ENCODE data around the gene ENOSF1.
"Not testable (repeated sequence)": the region's sequence is repeated elsewhere in the genome, so short reads cannot be mapped to it uniquely, and the experiment has no call there.

The ENOSF1 gene
- total RNA-seq: 33.0 to 52.7 (median 45.2) reads per million in 3 donors

- Histone ChIP-seq H3K36me3 (ENCODE audit: control insufficient read depth, insufficient read depth, low read length) (peaks cover 11% of the 10 kb centered on the region), H3K27me3 (replicated peaks; ENCODE audit: control insufficient read depth, insufficient read depth, low read length, poor library complexity, severe bottlenecking) (no peaks in the 10 kb centered on the region), H3K4me1 (ENCODE audit: control insufficient read depth, insufficient read depth, low read length, poor library complexity, severe bottlenecking) (peaks cover 5% of the 10 kb centered on the region), H3K4me3 (ENCODE audit: insufficient read depth, low read depth, low read length, poor library complexity, severe bottlenecking) (peak within 1 kb of the TSS; percentile 73), H3K27ac (ENCODE audit: insufficient read depth, low read length, poor library complexity, severe bottlenecking) (peak within 1 kb of the TSS; percentile 73), H3K9me3 (ENCODE audit: control insufficient read depth, low read length) (no peaks in the 10 kb centered on the region)
- peak; percentile 50 to 70 (median 59) for DNase-seq
These were observed at the start of gene ENOSF1 for GRCh38 chr18:712401-713134. Gene ENOSF1, minus strand, starts transcription at chr18:712630. Its CDS starts 43 bp downstream, at chr18:712587.

GRCh38 chr18:759864-760263, 47.4 kb upstream of the ENOSF1 start:
- not testable (repeated sequence) for H3K36me3 ChIP-seq (ENCODE audit: control insufficient read depth, insufficient read depth, low read length); H3K4me1 ChIP-seq (ENCODE audit: control insufficient read depth, insufficient read depth, low read length, poor library complexity, severe bottlenecking); H3K27me3 ChIP-seq (replicated peaks; ENCODE audit: control insufficient read depth, insufficient read depth, low read length, poor library complexity, severe bottlenecking); H3K27ac ChIP-seq (ENCODE audit: insufficient read depth, low read length, poor library complexity, severe bottlenecking); H3K9me3 ChIP-seq (ENCODE audit: control insufficient read depth, low read length); H3K4me3 ChIP-seq (ENCODE audit: insufficient read depth, low read depth, low read length, poor library complexity, severe bottlenecking); DNase-seq

GRCh38 chr18:755506-755905, 43.1 kb upstream of the ENOSF1 start:
- Histone ChIP-seq H3K27me3 (replicated peaks; ENCODE audit: control insufficient read depth, insufficient read depth, low read length, poor library complexity, severe bottlenecking) (no peaks in the 10 kb centered on the region), H3K4me3 (ENCODE audit: insufficient read depth, low read depth, low read length, poor library complexity, severe bottlenecking) (no peak overlapping the region), H3K36me3 (ENCODE audit: control insufficient read depth, insufficient read depth, low read length) (no peaks in the 10 kb centered on the region), H3K4me1 (ENCODE audit: control insufficient read depth, insufficient read depth, low read length, poor library complexity, severe bottlenecking) (no peaks in the 10 kb centered on the region), H3K27ac (ENCODE audit: insufficient read depth, low read length, poor library complexity, severe bottlenecking) (no peak overlapping the region), H3K9me3 (ENCODE audit: control insufficient read depth, low read length) (no peaks in the 10 kb centered on the region)
- DNase-seq: no peak

GRCh38 chr18:754656-755055, 42.2 kb upstream of the ENOSF1 start:
- Histone ChIP-seq H3K4me3 (ENCODE audit: insufficient read depth, low read depth, low read length, poor library complexity, severe bottlenecking) (no peak overlapping the region), H3K4me1 (ENCODE audit: control insufficient read depth, insufficient read depth, low read length, poor library complexity, severe bottlenecking) (no peaks in the 10 kb centered on the region), H3K27ac (ENCODE audit: insufficient read depth, low read length, poor library complexity, severe bottlenecking) (no peak overlapping the region), H3K27me3 (replicated peaks; ENCODE audit: control insufficient read depth, insufficient read depth, low read length, poor library complexity, severe bottlenecking) (no peaks in the 10 kb centered on the region), H3K36me3 (ENCODE audit: control insufficient read depth, insufficient read depth, low read length) (no peaks in the 10 kb centered on the region), H3K9me3 (ENCODE audit: control insufficient read depth, low read length) (no peaks in the 10 kb centered on the region)
- DNase-seq: no peak

- Histone ChIP-seq H3K36me3 (ENCODE audit: control insufficient read depth, insufficient read depth, low read length) (peaks cover 4% of the 10 kb centered on the region), H3K27ac (ENCODE audit: insufficient read depth, low read length, poor library complexity, severe bottlenecking) (no peak overlapping the region), H3K4me3 (ENCODE audit: insufficient read depth, low read depth, low read length, poor library complexity, severe bottlenecking) (no peak overlapping the region), H3K4me1 (ENCODE audit: control insufficient read depth, insufficient read depth, low read length, poor library complexity, severe bottlenecking) (no peaks in the 10 kb centered on the region), H3K9me3 (ENCODE audit: control insufficient read depth, low read length) (no peaks in the 10 kb centered on the region), H3K27me3 (replicated peaks; ENCODE audit: control insufficient read depth, insufficient read depth, low read length, poor library complexity, severe bottlenecking) (no peaks in the 10 kb centered on the region)
- no peak for DNase-seq
These were observed 38.0 kb upstream of the ENOSF1 start for GRCh38 chr18:750456-750855.

GRCh38 chr18:744832-745597, 32.6 kb upstream of the ENOSF1 start:
- no peak for DNase-seq
- H3K36me3 ChIP-seq (ENCODE audit: control insufficient read depth, insufficient read depth, low read length): peaks cover 4% of the 10 kb centered on the region
- no peak overlapping the region for H3K4me3 ChIP-seq (ENCODE audit: insufficient read depth, low read depth, low read length, poor library complexity, severe bottlenecking)
- H3K4me1 ChIP-seq (ENCODE audit: control insufficient read depth, insufficient read depth, low read length, poor library complexity, severe bottlenecking): no peaks in the 10 kb centered on the region
- no peak overlapping the region for H3K27ac ChIP-seq (ENCODE audit: insufficient read depth, low read length, poor library complexity, severe bottlenecking)
- no peaks in the 10 kb centered on the region for H3K9me3 ChIP-seq (ENCODE audit: control insufficient read depth, low read length)
- no peaks in the 10 kb centered on the region for H3K27me3 ChIP-seq (replicated peaks; ENCODE audit: control insufficient read depth, insufficient read depth, low read length, poor library complexity, severe bottlenecking)

- DNase-seq: no peak
- Histone ChIP-seq H3K27ac (ENCODE audit: insufficient read depth, low read length, poor library complexity, severe bottlenecking) (no peak overlapping the region), H3K36me3 (ENCODE audit: control insufficient read depth, insufficient read depth, low read length) (peaks cover 4% of the 10 kb centered on the region), H3K27me3 (replicated peaks; ENCODE audit: control insufficient read depth, insufficient read depth, low read length, poor library complexity, severe bottlenecking) (no peaks in the 10 kb centered on the region), H3K4me3 (ENCODE audit: insufficient read depth, low read depth, low read length, poor library complexity, severe bottlenecking) (no peak overlapping the region), H3K9me3 (ENCODE audit: control insufficient read depth, low read length) (no peaks in the 10 kb centered on the region), H3K4me1 (ENCODE audit: control insufficient read depth, insufficient read depth, low read length, poor library complexity, severe bottlenecking) (no peaks in the 10 kb centered on the region)
These were observed 29.6 kb upstream of the ENOSF1 start for GRCh38 chr18:741931-742512.

GRCh38 chr18:732371-732770, 19.9 kb upstream of the ENOSF1 start:
- DNase-seq: no peak
- Histone ChIP-seq H3K9me3 (ENCODE audit: control insufficient read depth, low read length) (no peaks in the 10 kb centered on the region), H3K36me3 (ENCODE audit: control insufficient read depth, insufficient read depth, low read length) (no peaks in the 10 kb centered on the region), H3K27me3 (replicated peaks; ENCODE audit: control insufficient read depth, insufficient read depth, low read length, poor library complexity, severe bottlenecking) (no peaks in the 10 kb centered on the region), H3K4me1 (ENCODE audit: control insufficient read depth, insufficient read depth, low read length, poor library complexity, severe bottlenecking) (no peaks in the 10 kb centered on the region), H3K27ac (ENCODE audit: insufficient read depth, low read length, poor library complexity, severe bottlenecking) (no peak overlapping the region), H3K4me3 (ENCODE audit: insufficient read depth, low read depth, low read length, poor library complexity, severe bottlenecking) (no peak overlapping the region)

GRCh38 chr18:731185-731584, 18.8 kb upstream of the ENOSF1 start:
- Histone ChIP-seq H3K36me3 (ENCODE audit: control insufficient read depth, insufficient read depth, low read length) (no peaks in the 10 kb centered on the region), H3K4me3 (ENCODE audit: insufficient read depth, low read depth, low read length, poor library complexity, severe bottlenecking) (no peak overlapping the region), H3K27ac (ENCODE audit: insufficient read depth, low read length, poor library complexity, severe bottlenecking) (no peak overlapping the region), H3K27me3 (replicated peaks; ENCODE audit: control insufficient read depth, insufficient read depth, low read length, poor library complexity, severe bottlenecking) (no peaks in the 10 kb centered on the region), H3K9me3 (ENCODE audit: control insufficient read depth, low read length) (no peaks in the 10 kb centered on the region), H3K4me1 (ENCODE audit: control insufficient read depth, insufficient read depth, low read length, poor library complexity, severe bottlenecking) (no peaks in the 10 kb centered on the region)
- DNase-seq: no peak

- no peak for DNase-seq
- H3K4me1 ChIP-seq (ENCODE audit: control insufficient read depth, insufficient read depth, low read length, poor library complexity, severe bottlenecking): no peaks in the 10 kb centered on the region
- H3K36me3 ChIP-seq (ENCODE audit: control insufficient read depth, insufficient read depth, low read length): no peaks in the 10 kb centered on the region
- H3K27me3 ChIP-seq (replicated peaks; ENCODE audit: control insufficient read depth, insufficient read depth, low read length, poor library complexity, severe bottlenecking): no peaks in the 10 kb centered on the region
- H3K9me3 ChIP-seq (ENCODE audit: control insufficient read depth, low read length): no peaks in the 10 kb centered on the region
- H3K4me3 ChIP-seq (ENCODE audit: insufficient read depth, low read depth, low read length, poor library complexity, severe bottlenecking): no peak overlapping the region
- no peak overlapping the region for H3K27ac ChIP-seq (ENCODE audit: insufficient read depth, low read length, poor library complexity, severe bottlenecking)
These were observed 18.3 kb upstream of the ENOSF1 start for GRCh38 chr18:730692-731091.

All from effector memory CD4-positive, alpha-beta T cell (primary cell).